BLaER1 treated with 17β-estradiol and CSF1 and Interleukin-3, amounts not matched to agents 10 nM and 100 nM (cell line): ENCODE results near the gene TCF25.

Experiments
- H3K27ac ChIP-seq, 11 experiments: shearing (Covaris generic); formaldehyde crosslinking; 2 replicates each; pipeline ENCODE4 v1.8.1; 2022
- H3K27me3 ChIP-seq, 11 experiments: shearing (Covaris generic); formaldehyde crosslinking; 2 replicates each; pipeline ENCODE4 v1.8.1; 2022
- H3K36me3 ChIP-seq, 11 experiments: shearing (Covaris generic); formaldehyde crosslinking; 2 replicates each; pipeline ENCODE4 v1.8.1; 2022
- H3K4me1 ChIP-seq, 10 experiments: shearing (Covaris generic); formaldehyde crosslinking; 2 replicates each; pipeline ENCODE4 v1.8.1; 2022
- H3K4me2 ChIP-seq, 11 experiments: shearing (Covaris generic); formaldehyde crosslinking; 2 replicates each; pipeline ENCODE4 v1.8.1; 2022
- H3K4me3 ChIP-seq, 10 experiments: shearing (Covaris generic); formaldehyde crosslinking; 2 replicates each; pipeline ENCODE4 v1.8.1; 2022
- H3K9ac ChIP-seq, 11 experiments: shearing (Covaris generic); formaldehyde crosslinking; 2 replicates each; pipeline ENCODE4 v1.8.1; 2022
- H3K9me3 ChIP-seq, 11 experiments: shearing (Covaris generic); formaldehyde crosslinking; replicated peaks in 1 of 11; 2 replicates each; pipeline ENCODE4 v1.8.1; 2022
- H4K20me1 ChIP-seq, 11 experiments: shearing (Covaris generic); formaldehyde crosslinking; 2 replicates each; pipeline ENCODE4 v1.8.1; 2022
- Cebpa-rat ChIP-seq, 11 experiments: shearing (Covaris generic); IDR thresholded peaks; 2 replicates each; pipeline ENCODE4 v1.8.1; 2022

TCF25 gene

GRCh38 chr16:89921702-89922476, 48.5 kb downstream of the TCF25 start:
- H3K9me3 ChIP-seq: no peaks in the 10 kb centered on the region
- peaks cover 79 to 89% (median 85%) of the 10 kb centered on the region in 10 experiments for H3K4me1 ChIP-seq
- TF ChIP-seq Cebpa-rat (IDR thresholded peaks at IDR 0.05): no peak
- peaks cover 0 to 5% (median 0%) of the 10 kb centered on the region in 11 experiments; a peak in 3 of 22 replicates for H3K27me3 ChIP-seq
- no peaks in the 10 kb centered on the region for H3K36me3 ChIP-seq
- H3K9ac ChIP-seq: peak overlapping the region; percentile 79 to 93 (median 85)
- H3K4me2 ChIP-seq: peak overlapping the region; percentile 88 to 100 (median 98)
- H3K27ac ChIP-seq: peak overlapping the region; percentile 77 to 96 (median 85); a peak in 21 of 22 replicates
- H3K4me3 ChIP-seq: peak overlapping the region; percentile 73 to 87 (median 79)
- peaks cover 24 to 62% (median 36%) of the 10 kb centered on the region in 11 experiments for H4K20me1 ChIP-seq

DNA sequence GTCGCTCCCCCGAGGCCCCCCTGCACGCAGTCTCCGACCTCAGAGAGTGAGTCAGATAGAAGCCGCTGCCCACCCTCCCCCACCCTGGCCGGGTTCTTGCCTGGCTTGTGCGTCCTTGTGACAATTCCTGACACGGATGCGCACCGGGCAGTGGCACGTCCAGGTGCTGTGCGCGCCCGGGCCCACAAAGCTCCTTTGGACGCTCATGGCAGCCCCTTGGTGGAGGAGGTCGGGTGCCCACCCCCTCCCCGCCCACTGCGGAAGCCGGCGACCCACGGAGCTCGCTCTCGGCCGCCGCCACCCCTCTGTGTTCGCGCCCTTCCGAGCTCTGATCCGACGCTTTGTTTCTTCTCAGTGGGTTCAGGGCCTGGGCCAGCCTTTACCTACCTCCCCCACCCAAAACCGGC, 49.1 kb downstream of the TCF25 start:
- Histone ChIP-seq H3K36me3 (no peaks in the 10 kb centered on the region), H4K20me1 (peaks cover 24 to 67% (median 42%) of the 10 kb centered on the region in 11 experiments), H3K4me2 (peak overlapping the region; percentile 88 to 100 (median 98)), H3K27ac (peak overlapping the region; percentile 77 to 96 (median 85)), H3K27me3 (peaks cover 0 to 5% (median 0%) of the 10 kb centered on the region in 11 experiments; a peak in 3 of 22 replicates), H3K4me1 (peaks cover 73 to 83% (median 81%) of the 10 kb centered on the region in 10 experiments), H3K9ac (peak overlapping the region; percentile 79 to 93 (median 85)), H3K9me3 (no peaks in the 10 kb centered on the region), H3K4me3 (peak overlapping the region; percentile 73 to 87 (median 79))
- no peak for TF ChIP-seq Cebpa-rat (IDR thresholded peaks at IDR 0.05)

GRCh38 chr16:89922884-89923639, 49.7 kb downstream of the TCF25 start, which contains the start of gene TUBB3:
Gene TUBB3 (plus strand): TSS chr16:89923342. CDS start chr16:89923402, 60 bp downstream.
- H3K4me3 ChIP-seq: peak within 1 kb of the TSS; percentile 73 to 87 (median 79)
- H3K4me1 ChIP-seq: peaks cover 67 to 77% (median 76%) of the 10 kb centered on the region in 10 experiments
- no peak for TF ChIP-seq Cebpa-rat (IDR thresholded peaks at IDR 0.05)
- peak within 1 kb of the TSS; percentile 88 to 100 (median 98) for H3K4me2 ChIP-seq
- H3K9me3 ChIP-seq: no peaks in the 10 kb centered on the region
- H4K20me1 ChIP-seq: peaks cover 30 to 73% (median 48%) of the 10 kb centered on the region in 11 experiments
- peaks cover 0 to 5% (median 0%) of the 10 kb centered on the region in 11 experiments; a peak in 3 of 22 replicates for H3K27me3 ChIP-seq
- peaks cover 0 to 5% (median 0%) of the 10 kb centered on the region in 11 experiments; a peak in 1 of 22 replicates for H3K36me3 ChIP-seq
- peak within 1 kb of the TSS; percentile 79 to 93 (median 85) for H3K9ac ChIP-seq
- peak within 1 kb of the TSS; percentile 77 to 96 (median 85) for H3K27ac ChIP-seq

DNA sequence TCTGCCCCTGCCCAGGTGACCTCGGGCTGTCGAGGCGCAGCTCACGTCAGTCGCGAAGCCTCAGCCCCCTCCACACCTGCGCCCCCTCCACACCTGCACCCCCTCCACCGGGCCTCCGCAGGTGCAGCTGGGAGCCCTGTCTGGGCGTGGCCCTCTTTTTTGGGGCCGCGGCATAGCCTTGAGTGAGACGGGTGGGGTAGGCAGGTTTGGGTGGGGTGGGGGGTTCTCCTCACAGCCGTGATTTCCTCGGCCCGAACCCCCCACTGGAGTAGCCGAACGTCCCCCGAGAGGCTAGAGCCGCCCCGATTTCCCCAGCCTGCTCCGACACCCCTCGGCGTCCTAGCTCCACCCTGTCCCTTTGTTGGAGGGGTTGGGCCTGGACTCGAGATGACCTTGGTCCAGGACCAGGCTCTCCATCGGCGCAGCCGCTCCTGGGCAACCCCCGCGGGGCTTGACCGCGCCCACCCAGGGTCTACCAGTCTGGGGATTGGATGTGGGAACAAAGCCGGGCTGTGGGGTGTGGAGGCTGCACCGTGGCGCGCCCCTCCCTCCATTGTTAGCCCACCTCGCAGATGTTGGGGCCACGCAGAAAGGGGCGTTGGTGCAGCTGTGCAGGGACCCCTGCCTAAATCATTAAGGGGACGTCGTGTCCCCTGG, 50.4 kb downstream of the TCF25 start:
- Histone ChIP-seq H3K9ac (peak overlapping the region; percentile 79 to 93 (median 85); a peak in 21 of 22 replicates), H3K36me3 (peaks cover 0 to 5% (median 0%) of the 10 kb centered on the region in 11 experiments; a peak in 2 of 22 replicates), H3K27ac (peak overlapping the region in 10 of 11 experiments; percentile 49 to 96 (median 84); a peak in 13 of 22 replicates), H3K4me1 (peaks cover 60 to 70% (median 69%) of the 10 kb centered on the region in 10 experiments), H3K4me3 (peak overlapping the region; percentile 73 to 87 (median 79)), H4K20me1 (peaks cover 32 to 77% (median 51%) of the 10 kb centered on the region in 11 experiments), H3K4me2 (peak overlapping the region; percentile 88 to 100 (median 98)), H3K27me3 (peaks cover 0 to 5% (median 0%) of the 10 kb centered on the region in 11 experiments; a peak in 3 of 22 replicates), H3K9me3 (no peaks in the 10 kb centered on the region)
- no peak for TF ChIP-seq Cebpa-rat (IDR thresholded peaks at IDR 0.05)

GRCh38 chr16:89924297-89924924, 51.0 kb downstream of the TCF25 start:
- H3K27ac ChIP-seq: peak overlapping the region in 1 of 11 experiments; percentile 28; a peak in 2 of 22 replicates

GRCh38 chr16:89924925-89925307, 51.5 kb downstream of the TCF25 start:
- no peak for TF ChIP-seq Cebpa-rat (IDR thresholded peaks at IDR 0.05)
- Histone ChIP-seq H4K20me1 (peaks cover 32 to 82% (median 57%) of the 10 kb centered on the region in 11 experiments), H3K4me2 (peak overlapping the region; percentile 88 to 100 (median 98)), H3K36me3 (peaks cover 0 to 14% (median 11%) of the 10 kb centered on the region in 11 experiments; a peak in 8 of 22 replicates), H3K9me3 (0 out of 22 replicates have a peak, but pooled peaks cover 0 to 3% (median 0%) of the 10 kb centered on the region in 11 experiments), H3K9ac (peak overlapping the region in 6 of 11 experiments; percentile 11 to 84 (median 67); a peak in 9 of 22 replicates), H3K4me1 (peaks cover 49 to 70% (median 64%) of the 10 kb centered on the region in 10 experiments), H3K4me3 (peak overlapping the region; percentile 65 to 87 (median 76); a peak in 19 of 20 replicates), H3K27ac (peak overlapping the region in 1 of 11 experiments; percentile 39; a peak in 3 of 22 replicates), H3K27me3 (peaks cover 0 to 5% (median 0%) of the 10 kb centered on the region in 11 experiments; a peak in 3 of 22 replicates)

More at GRCh38 chr16:89924297-89924924, 51.0 kb downstream of the TCF25 start:
- peaks cover 32 to 82% (median 53%) of the 10 kb centered on the region in 11 experiments for H4K20me1 ChIP-seq
- H3K4me2 ChIP-seq: peak overlapping the region; percentile 88 to 100 (median 98)
- peaks cover 0 to 9% (median 6%) of the 10 kb centered on the region in 11 experiments; a peak in 7 of 22 replicates for H3K36me3 ChIP-seq
- H3K4me1 ChIP-seq: peaks cover 54 to 70% (median 64%) of the 10 kb centered on the region in 10 experiments
- H3K9me3 ChIP-seq: no peaks in the 10 kb centered on the region
- H3K4me3 ChIP-seq: peak overlapping the region; percentile 73 to 87 (median 79)
- TF ChIP-seq Cebpa-rat (IDR thresholded peaks at IDR 0.05): no peak
- H3K27me3 ChIP-seq: peaks cover 0 to 5% (median 0%) of the 10 kb centered on the region in 11 experiments; a peak in 3 of 22 replicates
- H3K9ac ChIP-seq: peak overlapping the region in 7 of 11 experiments; percentile 79 to 92 (median 84); a peak in 13 of 22 replicates

DNA sequence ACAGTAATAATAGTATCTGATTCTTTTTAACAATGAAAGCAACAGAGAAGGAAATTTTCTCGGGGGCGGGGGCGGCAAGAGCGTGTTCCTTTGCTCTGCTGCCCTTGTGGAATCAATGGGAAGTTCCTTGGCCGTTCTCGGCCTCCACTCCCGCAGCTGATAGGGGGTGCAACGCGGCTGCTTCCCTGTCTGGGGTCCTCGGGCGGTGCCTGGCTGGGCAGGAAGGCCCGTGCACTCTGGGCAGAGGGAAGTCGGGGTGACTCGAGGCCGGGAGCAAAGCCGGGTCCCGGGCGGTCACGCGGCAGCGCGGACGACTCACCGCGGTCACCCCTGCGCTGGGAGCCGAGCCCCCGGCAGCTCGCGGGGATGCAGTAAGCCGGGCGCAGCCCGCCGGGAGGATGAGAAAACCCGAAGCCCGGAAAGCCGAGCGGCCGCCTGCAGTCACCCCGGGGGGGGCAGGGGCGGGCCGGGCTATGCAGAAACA, 52.2 kb downstream of the TCF25 start:
- Histone ChIP-seq H3K4me2 (peak overlapping the region; percentile 88 to 100 (median 98)), H3K4me1 (peaks cover 43 to 70% (median 63%) of the 10 kb centered on the region in 10 experiments), H3K9ac (peak overlapping the region; percentile 48 to 84 (median 63); a peak in 21 of 22 replicates), H3K4me3 (peak overlapping the region; percentile 65 to 87 (median 76)), H3K27ac (peak overlapping the region in 7 of 11 experiments; percentile 9 to 46 (median 34); a peak in 11 of 22 replicates), H3K27me3 (peaks cover 0 to 5% (median 0%) of the 10 kb centered on the region in 11 experiments; a peak in 3 of 22 replicates), H3K36me3 (peaks cover 0 to 21% (median 11%) of the 10 kb centered on the region in 11 experiments; a peak in 8 of 22 replicates), H3K9me3 (0 out of 22 replicates have a peak, but pooled peaks cover 0 to 6% (median 0%) of the 10 kb centered on the region in 11 experiments), H4K20me1 (peaks cover 32 to 83% (median 61%) of the 10 kb centered on the region in 11 experiments)
- no peak for TF ChIP-seq Cebpa-rat (IDR thresholded peaks at IDR 0.05)
